Stimulated activated CD4-positive, alpha-beta T cell treated with anti-CD3 and anti-CD28 coated beads, Interleukin-12 subunit alpha, Interleukin-12 subunit beta, amount 100 ng/mL, for 4 hours (primary cell): ENCODE data around the gene RBMS3.

Experiments
- DNase-seq: peaks from one replicate; pipeline ENCODE4 v3.0.0-alpha.2; 2020

RBMS3 gene

DNA sequence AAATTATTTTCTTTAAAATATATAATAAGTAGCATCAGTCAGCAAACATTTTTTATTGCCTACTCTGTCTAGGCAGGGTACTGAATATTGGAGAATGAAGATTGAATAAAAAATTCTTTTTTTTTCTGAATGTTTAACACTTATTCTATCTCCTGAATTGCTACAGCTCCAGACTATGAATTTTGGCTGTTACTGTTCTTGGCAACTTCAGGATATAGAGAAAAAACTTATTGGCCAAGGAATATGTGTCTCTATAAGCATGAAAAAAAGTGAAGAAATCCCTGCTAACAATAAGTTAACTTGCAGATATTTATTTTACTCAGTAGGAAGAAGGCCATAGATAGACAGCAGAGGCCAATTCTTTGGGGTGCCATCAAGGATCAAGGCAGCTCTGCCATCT lies 309.6 kb downstream of the RBMS3 start:
- DNase-seq: no peak

DNA sequence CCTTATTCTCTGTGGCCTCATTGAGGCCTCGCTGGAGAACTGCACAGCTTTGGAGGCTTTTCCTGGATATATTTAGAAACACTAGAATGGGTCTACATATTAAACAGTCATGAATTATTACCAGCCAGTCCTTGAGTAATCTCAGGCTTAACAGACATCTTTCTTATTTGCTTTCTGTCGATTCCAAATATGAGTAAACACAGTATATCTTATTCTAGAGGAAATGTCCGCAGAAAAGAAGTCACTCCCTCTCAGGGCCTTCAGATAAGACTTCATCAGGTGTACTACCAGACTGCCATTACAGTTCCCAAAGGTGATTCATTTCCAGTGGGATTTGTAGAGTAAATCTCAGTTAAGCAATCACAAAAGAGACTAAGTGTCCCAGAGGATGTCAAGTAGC lies 310.7 kb downstream of the RBMS3 start:
- DNase-seq: no peak

DNA sequence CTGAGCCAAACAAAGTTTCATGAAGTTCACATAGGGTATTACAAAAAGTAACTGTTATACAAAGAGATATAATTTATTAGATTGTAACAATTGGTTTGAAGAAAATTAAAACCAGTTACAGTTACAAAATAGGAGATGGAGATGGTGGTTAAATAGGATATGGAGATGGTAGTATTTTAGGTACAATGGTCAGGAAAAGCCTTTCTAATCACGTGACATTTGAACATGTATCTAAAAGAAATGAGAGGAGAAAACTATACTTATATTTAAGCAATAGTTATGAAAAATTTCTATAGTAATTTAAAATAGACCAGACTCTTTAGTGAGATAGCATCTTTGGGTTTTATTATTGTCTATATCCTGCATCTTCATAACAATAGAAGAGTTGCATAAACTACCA lies 312.9 kb downstream of the RBMS3 start:
- DNase-seq: no peak

DNA sequence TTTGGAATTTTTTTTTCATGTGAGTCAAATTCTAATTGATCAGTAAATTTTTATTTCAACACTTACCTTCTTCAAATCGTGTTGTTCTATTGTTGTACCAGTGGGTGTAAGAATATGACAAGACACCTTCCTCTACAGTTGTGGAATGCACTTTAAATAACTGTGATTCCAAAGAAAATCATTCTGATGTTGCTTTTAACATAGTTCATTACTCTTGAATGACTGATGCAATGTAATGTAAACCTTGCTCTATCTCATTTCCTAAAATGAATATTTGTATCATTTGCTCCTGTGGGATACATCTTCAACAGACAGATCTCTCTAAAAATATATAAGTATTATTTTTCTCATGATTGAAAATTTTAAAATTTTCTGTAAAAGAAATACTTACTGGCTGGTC lies 313.4 kb downstream of the RBMS3 start:
- DNase-seq: no peak

DNA sequence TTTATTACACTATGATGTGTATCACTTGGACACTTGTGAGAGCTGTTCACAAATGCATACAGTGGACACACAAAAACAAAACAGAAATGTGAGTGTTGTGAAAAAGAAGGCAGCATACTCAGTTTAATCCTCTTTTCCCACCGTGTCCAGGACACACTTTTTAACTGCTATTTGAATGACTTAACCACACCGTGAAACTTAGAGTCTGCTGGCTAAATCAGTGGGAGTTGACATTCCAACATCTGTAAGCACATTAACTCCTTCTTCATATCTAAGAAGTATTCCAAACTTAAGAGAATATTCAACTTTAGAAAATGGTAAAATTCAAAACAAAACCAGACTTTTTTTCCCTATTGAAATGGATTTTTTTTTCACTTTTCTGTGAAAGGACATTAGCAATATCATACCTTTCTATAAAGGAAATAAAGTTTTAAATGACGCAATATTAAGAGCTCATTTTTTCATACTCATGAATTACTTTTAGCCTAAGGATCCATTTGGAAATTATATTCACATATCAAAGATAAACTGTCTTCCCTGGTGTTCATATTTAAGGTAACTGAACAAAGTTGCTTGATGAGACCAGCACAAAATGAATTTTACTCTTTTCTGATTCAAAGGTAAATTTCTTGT lies 316.6 kb downstream of the RBMS3 start:
- DNase-seq: no peak

DNA sequence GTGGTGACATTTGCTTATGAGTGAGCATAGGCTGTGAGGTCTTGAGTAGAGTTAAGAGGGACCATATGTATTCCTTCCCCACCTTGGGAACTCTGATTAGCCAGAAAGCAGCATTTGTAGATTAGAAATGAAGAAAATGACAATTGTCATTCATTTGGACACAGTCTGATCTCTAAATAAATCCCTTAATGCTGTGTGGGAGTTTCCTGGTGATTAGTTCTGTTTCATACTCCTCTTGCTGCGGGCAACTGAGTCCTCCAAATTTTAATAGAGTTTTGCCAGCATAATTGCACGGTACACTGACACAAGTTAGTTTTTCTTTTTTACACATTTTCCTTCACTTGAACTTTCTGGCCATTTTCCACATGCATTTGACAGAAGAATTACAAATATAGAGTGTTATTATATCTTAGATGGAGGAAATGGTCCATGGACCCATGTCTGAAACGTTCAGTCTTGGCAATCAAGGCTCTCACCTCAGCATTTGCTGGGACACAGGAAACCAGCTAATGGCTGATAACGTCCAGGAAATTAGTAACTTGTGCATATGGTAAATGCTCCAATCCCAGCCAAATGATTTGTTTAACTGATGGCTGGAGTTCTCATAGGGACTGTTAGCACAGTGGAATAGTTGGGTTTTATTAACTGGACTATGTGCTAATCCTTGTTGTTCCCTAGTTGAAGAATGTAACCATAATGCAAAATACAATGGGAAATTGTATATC lies 321.2 kb downstream of the RBMS3 start:
- DNase-seq: no peak

DNA sequence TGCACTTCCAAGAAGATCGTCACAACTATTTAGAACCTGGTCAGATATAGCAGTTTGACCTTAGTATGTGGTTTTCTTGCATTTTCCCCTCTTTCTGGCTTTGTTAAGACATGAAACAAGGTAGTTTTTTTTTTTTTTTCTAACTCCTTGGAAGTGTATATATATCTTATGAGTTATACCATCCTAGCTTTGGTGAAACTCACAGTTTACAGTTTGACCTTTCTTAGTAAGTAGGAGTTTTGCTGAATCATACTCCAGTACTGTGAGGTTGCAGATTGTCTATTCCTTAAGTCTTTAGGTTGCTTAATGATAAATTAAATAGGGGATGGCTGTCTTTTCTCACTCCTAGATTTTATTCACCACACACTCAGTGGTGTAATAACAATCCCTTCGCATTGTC lies 325.0 kb downstream of the RBMS3 start:
- no peak for DNase-seq

DNA sequence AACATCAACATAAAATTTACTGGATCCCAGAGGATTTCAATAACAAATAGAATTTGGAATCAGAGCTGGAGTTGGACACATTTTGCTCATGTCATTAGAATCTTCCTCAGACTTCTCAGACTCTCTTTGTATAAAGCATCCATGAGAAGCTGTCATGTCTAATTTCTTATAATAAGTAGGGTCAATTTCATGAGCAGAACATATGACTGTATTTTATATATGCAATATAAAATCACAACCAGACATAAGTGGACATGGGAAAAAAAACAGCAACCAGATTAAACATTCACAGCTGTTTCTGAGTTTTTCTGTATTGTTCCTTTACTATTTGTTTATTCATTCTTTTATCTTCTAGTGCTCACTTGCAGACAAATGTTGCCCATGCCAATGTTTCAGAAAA lies 325.5 kb downstream of the RBMS3 start:
- DNase-seq: no peak

DNA sequence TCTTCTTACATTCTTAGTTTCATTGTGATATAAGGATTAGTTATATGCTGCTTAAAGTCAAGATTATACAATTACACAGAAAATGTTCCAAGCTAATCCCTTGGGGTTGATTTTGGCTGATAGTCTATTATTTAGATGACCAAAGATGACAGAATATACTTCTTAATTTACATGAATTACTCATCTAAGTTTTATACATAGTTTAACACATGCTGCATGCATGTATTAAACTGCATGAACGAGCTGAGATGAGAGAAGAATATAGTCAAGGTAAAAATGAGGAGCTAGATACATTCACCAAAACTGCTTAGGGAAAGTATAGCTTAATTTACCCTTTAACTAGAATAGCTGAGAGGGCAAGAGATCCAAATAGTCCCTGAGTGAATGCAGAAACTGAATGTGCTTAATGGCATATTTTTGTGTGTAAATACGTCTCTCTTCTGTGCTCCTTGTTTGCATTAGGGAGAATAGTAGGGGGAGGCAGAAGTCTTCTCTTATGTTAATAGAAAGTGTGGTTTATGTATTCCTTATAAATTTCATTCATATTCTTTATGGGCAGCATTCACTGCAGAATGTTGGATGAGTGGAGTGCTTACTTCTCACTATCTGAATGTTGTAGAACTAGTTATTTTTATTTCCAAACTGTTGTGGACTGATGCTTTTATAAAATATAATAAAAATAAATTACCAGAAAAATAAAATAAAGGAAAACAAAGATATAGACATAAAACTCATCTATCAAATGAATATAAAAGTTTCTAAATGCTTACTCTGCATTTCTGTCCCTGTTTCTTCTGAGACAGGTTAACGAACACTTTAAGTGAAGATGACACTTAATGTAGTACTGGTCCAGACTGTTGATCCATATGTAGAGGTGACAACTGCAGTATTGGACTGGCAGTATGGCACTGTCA lies 327.8 kb downstream of the RBMS3 start:
- no peak for DNase-seq

DNA sequence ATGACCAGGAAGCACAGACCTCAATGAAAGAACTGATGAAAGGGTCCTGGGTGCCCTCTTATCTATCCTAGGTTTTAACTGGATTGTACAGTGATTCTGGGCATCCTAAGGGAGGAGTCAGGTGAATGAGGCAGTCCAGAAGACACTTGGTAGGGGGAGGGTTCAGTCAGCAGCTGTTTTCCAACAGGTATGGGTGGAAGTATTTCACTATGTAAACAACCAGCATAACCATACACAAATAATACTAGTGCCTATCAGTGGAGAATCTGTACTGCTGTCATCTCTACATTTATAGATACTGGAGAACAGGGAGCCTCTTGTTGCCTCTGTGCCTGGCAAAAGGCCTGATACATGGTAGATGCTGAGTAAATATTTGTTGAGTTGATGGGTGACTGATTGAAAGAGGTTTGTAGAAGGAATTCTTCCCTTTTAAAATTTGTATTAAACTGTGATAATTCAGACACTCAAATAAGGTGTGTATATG lies 328.5 kb downstream of the RBMS3 start:
- no peak for DNase-seq

DNA sequence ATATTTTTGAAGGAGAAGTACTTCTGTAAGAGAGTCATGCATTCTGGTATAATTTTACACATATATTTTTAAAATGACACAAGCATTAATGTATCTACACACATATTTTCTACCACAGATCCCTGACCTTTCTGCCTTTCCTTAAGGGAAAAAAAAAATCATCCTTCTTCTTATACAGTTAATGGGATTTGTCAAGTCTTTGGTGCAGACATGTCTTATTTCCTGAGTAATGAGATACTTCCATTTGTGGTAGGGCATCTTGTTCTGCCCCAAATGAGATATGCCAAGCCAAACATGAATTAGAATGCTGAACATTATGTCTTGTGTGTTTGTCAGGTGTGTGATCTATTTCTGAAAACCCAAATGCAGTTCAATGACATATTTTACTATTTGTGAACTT lies 329.9 kb downstream of the RBMS3 start:
- DNase-seq: no peak

DNA sequence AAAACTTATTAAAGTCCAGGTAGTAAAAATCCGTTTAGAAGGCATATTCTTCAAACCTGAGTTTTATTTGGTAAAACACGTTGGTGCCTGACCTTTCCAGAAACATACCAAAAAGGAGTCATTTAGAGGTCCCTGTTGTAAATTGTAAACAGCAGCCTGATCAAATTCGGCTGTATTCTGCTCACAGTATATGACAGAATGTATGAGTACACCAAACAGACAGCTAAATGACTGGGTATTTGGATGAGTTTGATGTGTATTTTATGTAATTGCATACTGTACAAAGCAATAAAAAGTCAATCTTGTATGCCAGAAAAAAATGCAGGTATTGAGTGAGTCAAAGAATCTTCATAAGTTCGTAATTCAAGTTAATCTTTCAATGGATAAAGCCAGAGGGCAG lies 330.4 kb downstream of the RBMS3 start:
- DNase-seq: no peak

DNA sequence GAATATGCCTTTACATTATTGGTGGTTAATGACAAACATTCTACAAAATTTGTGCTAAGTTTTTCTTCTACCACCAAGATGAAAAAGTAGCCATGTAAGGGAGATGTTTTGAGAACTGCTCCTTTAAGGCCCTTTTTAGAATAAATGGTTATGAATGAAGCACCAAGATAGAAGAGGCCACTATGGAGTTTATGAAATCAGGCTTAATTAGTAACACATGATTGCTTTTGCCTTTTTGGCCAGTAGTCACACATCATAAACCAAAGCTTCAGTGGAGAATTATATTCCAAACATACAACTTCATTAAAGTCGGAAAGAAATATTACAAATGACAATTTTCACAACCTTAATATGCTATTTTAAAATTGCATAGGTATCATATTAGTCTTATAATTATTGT lies 331.7 kb downstream of the RBMS3 start:
- DNase-seq: no peak

DNA sequence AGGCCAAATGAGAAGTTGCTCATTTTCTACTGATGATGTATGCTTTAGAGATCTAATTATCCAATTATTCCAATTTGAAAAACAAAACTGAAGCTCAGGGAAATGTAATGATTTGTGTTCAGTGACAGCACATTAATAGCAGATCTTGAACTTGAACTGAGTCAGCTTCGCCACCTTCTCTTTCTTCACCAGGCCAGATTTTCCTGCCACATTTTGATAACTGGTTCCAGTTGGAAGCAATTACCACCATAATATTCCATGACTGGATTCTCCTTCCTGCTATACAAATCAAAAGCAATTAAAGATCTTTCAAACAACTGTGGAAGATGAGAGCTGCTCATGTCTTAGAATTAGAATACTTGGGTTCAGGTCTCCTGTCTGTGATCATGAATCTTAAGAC lies 334.1 kb downstream of the RBMS3 start:
- DNase-seq: no peak

DNA sequence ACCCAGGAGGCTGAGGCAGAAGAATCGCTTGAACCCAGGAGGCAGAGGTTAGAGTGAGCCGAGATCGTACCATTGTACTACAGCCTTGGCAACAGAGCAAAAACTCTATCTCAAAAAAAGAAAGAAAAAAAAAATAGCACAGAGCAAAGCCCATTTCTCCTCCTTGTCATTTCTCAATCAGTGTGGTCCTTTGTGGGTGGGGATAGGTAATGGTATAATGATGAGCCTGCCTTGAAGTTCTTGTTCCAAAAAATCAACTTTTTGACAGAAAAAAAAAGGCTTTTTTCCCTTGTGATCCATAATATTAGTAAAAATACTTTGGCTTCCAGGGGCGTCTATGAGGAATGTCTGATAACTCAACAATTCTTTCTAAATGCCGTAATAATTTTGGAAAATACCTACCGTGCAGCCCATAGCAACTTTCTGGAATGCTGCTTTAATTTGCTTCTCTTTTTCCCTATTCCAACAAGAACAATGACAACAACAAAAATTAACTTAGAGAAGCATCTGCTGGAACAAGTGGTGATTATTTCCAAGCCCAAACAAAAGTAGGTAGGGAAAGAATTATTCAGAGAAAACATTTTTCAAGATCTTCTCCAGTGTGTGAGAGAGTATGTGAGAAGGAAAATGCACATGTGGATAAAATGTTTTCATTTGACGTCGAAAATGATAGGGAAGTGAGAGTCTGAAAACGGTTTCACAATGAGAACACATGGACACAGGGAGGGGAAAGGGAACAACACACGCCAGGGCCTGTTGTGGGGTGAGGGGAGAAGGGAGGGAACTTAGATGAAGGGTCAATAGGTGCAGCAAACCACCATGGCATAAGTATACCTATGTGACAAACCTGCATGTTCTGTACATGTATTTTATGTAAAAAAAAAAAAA lies 337.8 kb downstream of the RBMS3 start:
- no peak for DNase-seq

DNA sequence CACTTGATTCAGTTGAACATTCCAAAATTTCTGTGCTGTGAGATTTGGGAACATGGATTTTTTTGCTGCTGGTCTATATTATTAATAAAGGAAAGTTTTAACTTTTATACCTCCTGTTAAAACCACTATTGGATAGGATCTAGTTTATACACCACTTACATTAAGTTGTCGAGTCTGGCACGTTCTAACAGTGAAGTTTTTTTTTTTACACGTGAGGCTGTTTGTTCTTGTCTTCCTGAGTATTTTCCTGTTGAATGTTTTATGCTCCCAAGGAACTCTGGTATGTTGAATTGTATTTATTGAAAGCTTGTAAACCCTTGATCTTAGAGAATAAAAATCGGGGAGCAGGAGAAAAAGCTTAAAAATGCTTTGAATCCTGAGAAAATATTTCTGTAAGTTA lies 338.8 kb downstream of the RBMS3 start:
- no peak for DNase-seq

DNA sequence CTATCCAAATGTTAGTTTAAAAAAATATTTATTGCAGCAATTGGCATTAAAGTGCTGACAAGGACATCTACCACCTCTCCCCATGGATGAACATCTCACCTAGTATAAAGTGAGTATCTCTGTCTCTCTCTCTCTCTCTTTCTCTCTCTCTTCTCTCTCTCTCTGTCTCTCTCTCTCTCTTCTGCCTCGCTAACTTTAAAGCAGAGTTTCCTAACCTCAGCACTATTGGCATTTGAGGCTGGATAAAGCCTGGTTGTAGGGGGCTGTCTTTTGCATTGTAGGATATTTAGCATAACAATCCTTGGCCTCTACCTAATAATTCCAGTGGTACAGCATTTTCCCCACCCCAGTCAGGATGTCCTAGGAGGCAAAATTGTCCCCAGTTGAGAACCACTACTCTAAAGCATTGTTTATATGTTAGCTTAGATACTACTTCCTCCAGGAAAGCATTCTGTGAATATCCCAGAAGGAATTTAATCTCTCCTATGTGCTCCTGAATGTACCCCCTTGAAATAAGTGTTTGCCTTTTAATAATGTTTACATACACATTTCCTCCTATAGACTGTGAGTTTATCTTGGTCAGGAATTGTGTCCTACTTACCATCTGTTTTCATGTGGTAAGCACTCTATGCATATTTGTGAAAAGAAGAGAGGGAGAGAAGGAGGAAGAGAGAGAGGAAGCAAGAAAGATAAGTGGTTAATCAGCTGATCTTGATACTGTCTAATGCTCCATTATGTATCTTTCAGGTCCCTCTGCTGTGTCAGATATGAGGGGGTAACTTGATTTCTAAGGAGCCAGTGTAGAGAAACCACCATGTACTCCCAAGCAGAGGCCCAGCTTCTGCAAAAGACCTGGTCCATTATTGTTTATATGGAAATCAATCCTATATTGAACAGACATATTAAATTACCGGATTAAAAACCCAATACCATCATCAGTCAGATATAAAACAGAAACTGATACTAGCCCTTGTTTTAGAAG lies 346.6 kb downstream of the RBMS3 start:
- DNase-seq: no peak

DNA sequence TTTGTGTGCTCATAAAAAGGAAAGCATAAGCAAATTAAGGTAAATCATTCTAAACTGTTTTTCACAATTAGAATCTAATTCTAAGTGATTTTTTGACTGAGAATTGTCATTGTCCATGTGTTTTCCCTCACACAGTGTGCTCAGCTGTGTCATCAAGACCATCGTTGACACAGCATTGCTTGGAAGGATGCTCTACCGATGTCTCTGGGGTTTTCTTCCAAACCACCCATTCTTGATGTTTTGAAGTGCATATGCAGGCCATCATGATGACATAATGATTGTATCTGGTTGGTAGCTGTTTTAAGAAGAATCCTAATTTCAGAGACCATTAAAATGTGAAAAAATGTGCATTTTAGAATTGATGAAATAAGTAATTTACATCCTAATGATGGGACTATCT lies 347.9 kb downstream of the RBMS3 start:
- no peak for DNase-seq

DNA sequence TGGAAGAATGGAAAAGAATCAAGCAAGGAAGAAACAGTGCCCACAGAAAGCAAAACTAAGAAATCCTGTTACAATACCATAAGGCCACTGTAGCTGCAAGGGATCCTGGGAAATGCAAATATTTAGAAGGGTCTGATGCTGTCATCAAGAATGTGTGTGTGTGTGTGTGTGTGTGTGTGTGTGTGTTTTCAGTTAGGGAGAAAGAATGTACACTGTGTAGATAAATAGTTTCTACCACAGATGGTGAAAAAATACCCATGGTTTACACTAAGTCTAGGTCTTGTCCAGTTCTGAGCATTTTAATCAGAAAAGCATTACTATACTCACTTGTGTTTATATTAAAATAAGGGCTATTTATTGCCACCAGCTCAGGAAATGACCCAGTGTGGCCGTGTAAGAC lies 355.0 kb downstream of the RBMS3 start:
- DNase-seq: no peak

DNA sequence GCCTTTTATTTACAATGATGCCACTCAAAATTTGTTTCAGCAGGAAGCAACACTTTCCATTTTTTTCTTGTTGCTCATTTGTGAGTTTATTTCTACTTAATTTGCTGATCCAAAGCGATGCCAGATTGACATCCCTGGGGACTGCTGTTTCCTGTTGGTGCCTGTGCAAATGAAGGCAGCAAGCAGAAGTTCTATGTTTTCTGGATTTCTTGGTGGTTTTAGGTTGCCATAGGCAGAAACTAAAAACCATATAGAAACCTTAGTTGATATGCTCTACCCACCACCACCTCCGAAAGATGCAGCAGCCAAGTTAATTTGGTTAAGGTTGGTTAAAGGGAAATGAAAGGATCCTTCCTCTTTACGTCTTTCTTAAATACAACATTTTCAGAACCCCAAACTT lies 356.2 kb downstream of the RBMS3 start:
- no peak for DNase-seq

DNA sequence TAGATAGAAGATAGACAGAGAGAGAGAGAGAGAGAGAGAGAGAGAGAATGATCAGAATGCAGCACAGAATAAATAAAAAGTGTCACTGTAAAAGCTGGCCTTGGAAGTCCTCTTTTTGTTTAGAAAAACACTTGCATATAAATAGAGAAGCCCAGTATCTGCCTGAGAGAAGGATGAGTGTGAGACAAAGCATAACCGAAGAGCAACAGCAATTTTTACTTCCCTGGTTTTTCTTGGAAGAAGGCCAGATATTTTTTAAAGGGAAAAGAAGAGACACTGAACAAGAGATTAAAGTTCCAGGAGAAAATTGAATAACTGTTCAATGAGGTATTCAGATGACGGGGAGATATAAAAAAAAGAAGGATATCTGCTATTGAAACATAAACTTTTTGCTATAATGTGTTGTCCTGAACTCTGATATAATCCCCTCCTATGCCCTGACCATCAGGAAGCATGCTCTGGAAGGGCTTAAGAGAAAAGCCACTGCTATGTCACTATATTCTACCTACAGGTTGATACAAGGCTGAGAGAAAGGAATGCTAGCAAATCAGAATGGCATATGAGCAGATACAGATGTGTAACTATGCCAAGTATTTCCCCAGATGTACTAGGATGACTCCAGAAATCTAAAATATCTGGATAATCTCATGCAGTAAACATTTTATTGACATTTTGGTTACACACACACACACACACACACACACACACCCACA lies 358.9 kb downstream of the RBMS3 start:
- no peak for DNase-seq
